Upper lobe of right lung (tissue), 1 donor: ENCODE results near the gene MRPL9. TPM values are rescaled to one million over a fixed set of nuclear protein-coding genes. Genes with fewer than 3 reads are reported as not detected.
A peak's percentile ranks its signal among the peaks of the same experiment; 100 is the strongest.
"Not testable (repeated sequence)": the region's sequence is repeated elsewhere in the genome, so short reads cannot be mapped to it uniquely, and the experiment has no call there.

Experiments used
- ATAC-seq: fragments of 200-7000 bp; cut with Tn5 transposase; one replicate; pipeline ENCODE4 v1.9.1; 2020; ENCODE audit warnings: mild to moderate bottlenecking, moderate library complexity
- DNase-seq: peaks from one replicate; pipeline ENCODE4 v3.0.0-alpha.2; 2020
- H3K27ac ChIP-seq: fragments of 200-600 bp; one replicate; pipeline ENCODE4 v1.8.0; 2022
- H3K27me3 ChIP-seq: fragments of 200-600 bp; one replicate; pipeline ENCODE4 v1.8.0; 2022; ENCODE audit warnings: mild to moderate bottlenecking
- H3K36me3 ChIP-seq: fragments of 200-600 bp; one replicate; pipeline ENCODE4 v1.8.0; 2022
- H3K4me1 ChIP-seq: fragments of 200-600 bp; one replicate; pipeline ENCODE4 v1.8.0; 2022
- H3K4me3 ChIP-seq: fragments of 200-600 bp; one replicate; pipeline ENCODE4 v1.8.0; 2022; ENCODE audit warnings: mild to moderate bottlenecking
- H3K9me3 ChIP-seq: fragments of 200-600 bp; one replicate; pipeline ENCODE4 v1.8.0; 2022
- intact Hi-C: fragments of 100-400 bp; cut with DNase I; formaldehyde crosslinking; loops from one replicate; pipeline ENCODE4 v1.11.0; 2022
- total RNA-seq: library from RNA; stranded (reverse); fragmentation: NEBNext Ultra II Directional; extraction: Animal tissue kit (Norgen Biotek cat#: 25700); gene quantifications from one replicate; pipeline ENCODE4 v1.2.1, GENCODE V29; 2021
- TF ChIP-seq, protein P1 (sequence below): fragments of 200-600 bp; IDR thresholded peaks from one replicate; pipeline ENCODE4 v1.8.0; 2022; ENCODE audit warnings: antibody characterized with exemption
- donor health status: DM: no; HTN: yes; CAD: no; lungs with severe emphysema.

MRPL9 gene
- total RNA-seq, 1 donor from 2014 or later = 54.6 TPM

- peaks cover 3% of the 10 kb centered on the region for H3K9me3 ChIP-seq
- H3K27me3 ChIP-seq = no peaks in the 10 kb centered on the region
- H3K4me3 ChIP-seq = no peak overlapping the region
- H3K4me1 ChIP-seq = peaks cover 4% of the 10 kb centered on the region
- ATAC-seq = no peak
- intact Hi-C loops = loop anchor here (10.0 kb wide), 1 partner anchor 143 kb away; no protein-coding TSS in a partner anchor
- no peaks in the 10 kb centered on the region for H3K36me3 ChIP-seq
- H3K27ac ChIP-seq = no peak overlapping the region
- DNase-seq = no peak
- TF ChIP-seq, protein P1, sequence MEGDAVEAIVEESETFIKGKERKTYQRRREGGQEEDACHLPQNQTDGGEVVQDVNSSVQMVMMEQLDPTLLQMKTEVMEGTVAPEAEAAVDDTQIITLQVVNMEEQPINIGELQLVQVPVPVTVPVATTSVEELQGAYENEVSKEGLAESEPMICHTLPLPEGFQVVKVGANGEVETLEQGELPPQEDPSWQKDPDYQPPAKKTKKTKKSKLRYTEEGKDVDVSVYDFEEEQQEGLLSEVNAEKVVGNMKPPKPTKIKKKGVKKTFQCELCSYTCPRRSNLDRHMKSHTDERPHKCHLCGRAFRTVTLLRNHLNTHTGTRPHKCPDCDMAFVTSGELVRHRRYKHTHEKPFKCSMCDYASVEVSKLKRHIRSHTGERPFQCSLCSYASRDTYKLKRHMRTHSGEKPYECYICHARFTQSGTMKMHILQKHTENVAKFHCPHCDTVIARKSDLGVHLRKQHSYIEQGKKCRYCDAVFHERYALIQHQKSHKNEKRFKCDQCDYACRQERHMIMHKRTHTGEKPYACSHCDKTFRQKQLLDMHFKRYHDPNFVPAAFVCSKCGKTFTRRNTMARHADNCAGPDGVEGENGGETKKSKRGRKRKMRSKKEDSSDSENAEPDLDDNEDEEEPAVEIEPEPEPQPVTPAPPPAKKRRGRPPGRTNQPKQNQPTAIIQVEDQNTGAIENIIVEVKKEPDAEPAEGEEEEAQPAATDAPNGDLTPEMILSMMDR = no peak
Observed at GRCh38 chr1:151737479-151737878, 25.8 kb downstream of the MRPL9 start.

- H3K9me3 ChIP-seq = peaks cover 3% of the 10 kb centered on the region
- H3K27ac ChIP-seq = no peak overlapping the region
- H3K36me3 ChIP-seq = no peaks in the 10 kb centered on the region
- peaks cover 4% of the 10 kb centered on the region for H3K4me1 ChIP-seq
- intact Hi-C loops = loop anchor here (10.0 kb wide), 1 partner anchor 142 kb away; no protein-coding TSS in a partner anchor
- H3K27me3 ChIP-seq = no peaks in the 10 kb centered on the region
- no peak for DNase-seq
- ATAC-seq = no peak
- H3K4me3 ChIP-seq = no peak overlapping the region
- TF ChIP-seq, protein P1 = no peak
Observed at GRCh38 chr1:151737026-151737425, 26.3 kb downstream of the MRPL9 start.

- not testable (repeated sequence) for DNase-seq, H3K4me3 ChIP-seq, H3K27ac ChIP-seq, ATAC-seq, H3K4me1 ChIP-seq, H3K9me3 ChIP-seq, H3K36me3 ChIP-seq, H3K27me3 ChIP-seq
- intact Hi-C loops = loop anchor here (10.0 kb wide), 1 partner anchor 139 kb away; no protein-coding TSS in a partner anchor
Observed at GRCh38 chr1:151733995-151734394, 29.3 kb downstream of the MRPL9 start.

- intact Hi-C loops = loop anchor here (10.0 kb wide), 1 partner anchor 138 kb away; no protein-coding TSS in a partner anchor
- H3K4me1 ChIP-seq = no peaks in the 10 kb centered on the region
- no peak for DNase-seq
- no peak overlapping the region for H3K4me3 ChIP-seq
- no peaks in the 10 kb centered on the region for H3K27me3 ChIP-seq
- H3K9me3 ChIP-seq = peaks cover 3% of the 10 kb centered on the region
- no peaks in the 10 kb centered on the region for H3K36me3 ChIP-seq
- no peak overlapping the region for H3K27ac ChIP-seq
- ATAC-seq = no peak
- TF ChIP-seq, protein P1 = no peak
Observed at GRCh38 chr1:151733126-151733525, 30.2 kb downstream of the MRPL9 start.

DNA sequence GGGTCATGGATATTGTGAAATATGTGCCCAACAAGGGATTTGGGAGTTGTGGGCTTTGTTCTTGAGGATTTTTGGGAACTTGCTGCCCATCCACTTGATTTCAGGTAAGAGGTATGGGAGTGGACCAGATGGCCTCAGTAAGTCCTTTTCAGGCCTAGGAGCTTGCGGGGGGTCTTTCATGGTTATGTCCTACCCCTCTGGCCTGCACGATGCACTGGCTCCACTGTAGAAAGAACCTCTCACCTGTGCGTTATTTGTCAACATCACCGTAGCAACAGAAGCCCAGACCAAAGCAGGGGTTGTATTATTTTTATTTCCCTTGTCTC lies 33.4 kb downstream of the MRPL9 start:
- intact Hi-C loops = loop anchor here (10.0 kb wide), 1 partner anchor 135 kb away; no protein-coding TSS in a partner anchor
- ATAC-seq (peak; percentile 14), DNase-seq (no peak)
- TF ChIP-seq, protein P1 = no peak
- H3K9me3 ChIP-seq = no peaks in the 10 kb centered on the region
- H3K27me3 ChIP-seq = no peaks in the 10 kb centered on the region
- no peak overlapping the region for H3K27ac ChIP-seq
- H3K4me3 ChIP-seq = no peak overlapping the region
- H3K4me1 ChIP-seq = no peaks in the 10 kb centered on the region
- H3K36me3 ChIP-seq = no peaks in the 10 kb centered on the region

DNA sequence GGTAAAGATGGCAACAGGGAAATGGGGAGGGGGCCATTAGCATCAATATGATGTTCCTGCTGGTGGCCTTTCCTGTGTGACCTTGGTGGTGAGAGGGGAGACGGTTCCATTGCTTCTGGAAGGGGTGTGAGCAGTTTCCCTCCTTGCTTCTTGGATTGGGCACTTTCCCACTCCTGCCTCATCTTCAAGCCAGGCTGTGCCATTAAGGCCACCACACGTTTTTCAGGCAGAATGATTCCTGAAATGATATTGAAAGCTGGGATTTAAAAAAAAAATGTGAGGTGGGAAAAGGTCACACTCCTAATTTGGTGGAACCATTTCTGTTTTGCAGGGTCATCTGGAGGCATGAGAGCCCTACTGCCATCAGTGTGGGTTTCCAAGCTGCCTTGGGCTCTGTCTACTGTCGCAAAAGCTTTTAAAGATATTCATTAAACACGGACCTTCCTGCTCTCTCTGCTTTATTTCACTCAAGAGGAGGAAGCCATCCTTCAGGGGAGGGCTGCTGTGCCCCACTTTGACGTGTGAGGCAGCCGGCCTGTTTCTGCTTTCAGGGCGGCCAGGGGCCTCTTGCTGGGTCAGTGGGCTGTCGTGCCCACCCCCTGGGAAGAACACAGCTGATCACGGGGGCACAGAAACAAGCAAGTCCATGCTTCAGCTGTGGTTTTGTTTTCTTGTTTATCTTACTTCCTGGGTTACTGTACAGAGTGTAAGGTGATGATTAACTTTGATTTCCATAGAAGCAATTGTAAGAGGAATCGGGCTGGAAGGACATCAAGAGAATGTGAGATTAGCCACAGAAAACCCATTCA lies 33.9 kb downstream of the MRPL9 start:
- TF ChIP-seq, protein P1 = no peak
- H3K4me1 ChIP-seq = no peaks in the 10 kb centered on the region
- no peaks in the 10 kb centered on the region for H3K27me3 ChIP-seq
- no peaks in the 10 kb centered on the region for H3K9me3 ChIP-seq
- intact Hi-C loops = no loop called here
- no peaks in the 10 kb centered on the region for H3K36me3 ChIP-seq
- DNase-seq (no peak), ATAC-seq (peak; percentile 33)
- no peak overlapping the region for H3K27ac ChIP-seq
- H3K4me3 ChIP-seq = no peak overlapping the region
